Panc1 (cell line): Measurements from ENCODE around the gene SWAP70.

Source experiments
- POLR2AphosphoS5 ChIP-seq: IDR thresholded peaks from 2 replicates; pipeline ENCODE4 v1.6.1; 2012; ENCODE audit warnings: mild to moderate bottlenecking, low read depth, low read length, moderate library complexity
- TF ChIP-seq, protein P1 (sequence below): fragments of 450-650 bp; IDR thresholded peaks from 2 replicates; pipeline ENCODE4 v1.5.1; 2017; ENCODE audit warnings: mild to moderate bottlenecking

DNA sequence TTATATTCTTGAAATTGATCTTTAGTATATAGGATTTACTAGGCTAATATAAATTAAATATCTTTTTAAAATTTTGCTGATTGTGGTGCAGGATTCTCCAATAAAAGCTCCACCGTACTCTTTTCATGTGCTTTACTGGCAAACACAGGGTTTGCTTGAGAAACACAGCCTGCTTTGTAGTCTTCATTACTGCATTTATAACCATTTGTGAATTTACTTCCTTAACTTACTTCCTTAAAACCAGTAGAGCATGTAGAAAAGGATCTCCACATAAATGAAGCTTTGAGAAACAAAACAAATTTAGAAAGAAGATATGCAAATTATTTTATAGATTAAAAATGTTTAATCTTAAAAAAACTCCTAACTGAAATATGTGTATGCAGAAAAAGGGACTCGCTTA lies 28.8 kb downstream of the SWAP70 start:
- no peak for TF ChIP-seq POLR2AphosphoS5
- TF ChIP-seq, protein P1, sequence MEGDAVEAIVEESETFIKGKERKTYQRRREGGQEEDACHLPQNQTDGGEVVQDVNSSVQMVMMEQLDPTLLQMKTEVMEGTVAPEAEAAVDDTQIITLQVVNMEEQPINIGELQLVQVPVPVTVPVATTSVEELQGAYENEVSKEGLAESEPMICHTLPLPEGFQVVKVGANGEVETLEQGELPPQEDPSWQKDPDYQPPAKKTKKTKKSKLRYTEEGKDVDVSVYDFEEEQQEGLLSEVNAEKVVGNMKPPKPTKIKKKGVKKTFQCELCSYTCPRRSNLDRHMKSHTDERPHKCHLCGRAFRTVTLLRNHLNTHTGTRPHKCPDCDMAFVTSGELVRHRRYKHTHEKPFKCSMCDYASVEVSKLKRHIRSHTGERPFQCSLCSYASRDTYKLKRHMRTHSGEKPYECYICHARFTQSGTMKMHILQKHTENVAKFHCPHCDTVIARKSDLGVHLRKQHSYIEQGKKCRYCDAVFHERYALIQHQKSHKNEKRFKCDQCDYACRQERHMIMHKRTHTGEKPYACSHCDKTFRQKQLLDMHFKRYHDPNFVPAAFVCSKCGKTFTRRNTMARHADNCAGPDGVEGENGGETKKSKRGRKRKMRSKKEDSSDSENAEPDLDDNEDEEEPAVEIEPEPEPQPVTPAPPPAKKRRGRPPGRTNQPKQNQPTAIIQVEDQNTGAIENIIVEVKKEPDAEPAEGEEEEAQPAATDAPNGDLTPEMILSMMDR = no peak
